Motor neuron (in vitro differentiated cells): Measurements from ENCODE around the gene SNX25. TPM values are rescaled to one million over a fixed set of nuclear protein-coding genes. Genes with fewer than 3 reads are reported as not detected.

Experiments used
- ATAC-seq, 8 experiments: fragments of 200-7000 bp; cut with Tn5 transposase; replicated peaks in 6 of 8; 2 replicates each; pipeline ENCODE4 v1.8.0; 2021; ENCODE audit warnings: mild to moderate bottlenecking in 8 of 8, moderate library complexity in 8 of 8
- H3K27ac ChIP-seq, 2 donors: fragments of 250-450 bp; sonication (Bioruptor Pico); 2 replicates each; pipeline ENCODE4 v1.9.0; 2021; ENCODE audit warnings: antibody characterized with exemption in 2 of 2, mild to moderate bottlenecking in 2 of 2, moderate library complexity in 1 of 2
- H3K4me1 ChIP-seq, 2 donors: fragments of 250-450 bp; sonication (Bioruptor Pico); replicated peaks in 1 of 2; 2 replicates each; pipeline ENCODE4 v1.6.1; 2021; ENCODE audit warnings: antibody characterized with exemption in 2 of 2, mild to moderate bottlenecking in 2 of 2, moderate library complexity in 1 of 2
- H3K4me3 ChIP-seq, 5 donors: fragments of 250-450 bp; sonication (Bioruptor Pico); 2 replicates each; pipeline ENCODE4 v1.9.0; 2021; ENCODE audit warnings: antibody characterized with exemption in 5 of 5, mild to moderate bottlenecking in 5 of 5, moderate library complexity in 4 of 5
- WGBS, 10 experiments: fragments of 450-650 bp; shearing (Covaris generic); methylation state at CpG; one replicate each; pipeline ENCODE4 v1.0.0; 2022; 5-methylcytosine and 5-hydroxymethylcytosine counted together
- in situ Hi-C, 9 experiments: fragments of 400-800 bp; cut with MboI; loops; one replicate each; pipeline ENCODE4 v1.15.0; 2021; ENCODE audit warnings: low sequenced_read_pairs in 9 of 9, low pct_unique_long_range_greater_than_20kb in 2 of 9; ENCODE audit not compliant: unreplicated experiment in 9 of 9
- total RNA-seq, 8 experiments: library from RNA; unstranded; fragments of 300-600 nt; gene quantifications; 2 replicates each; pipeline versions ENCODE4 v1.2.3 to v1.2.4, GENCODE V29; 2022

Gene SNX25
- total RNA-seq, 8 experiments from 2014 or later: 13.1 to 55.4 (median 20.2) TPM

- in situ Hi-C loops: no loop called here
- H3K4me1 ChIP-seq: peaks cover 0 to 5% of the 10 kb centered on the region in 2 donors
- 73 to 100% (median 97%) methylated on average over 2 to 11 of the region's 13 CpGs; no CpG with 5 or more reads in 2 of the 10 experiments for WGBS, 10 experiments
- no peak overlapping the region for H3K4me3 ChIP-seq
- ATAC-seq: no peak
- H3K27ac ChIP-seq: no peak overlapping the region
These were observed 170.2 kb downstream of the SNX25 start for GRCh38 chr4:185379326-185380295.

- WGBS, 10 experiments: 78 to 100% (median 100%) methylated on average over 1 of the region's 1 CpG; no CpG with 5 or more reads in 3 of the 10 experiments
- in situ Hi-C loops: no loop called here
- no peak overlapping the region for H3K27ac ChIP-seq
- no peak for ATAC-seq
- H3K4me1 ChIP-seq: peaks cover 3 to 12% of the 10 kb centered on the region in 2 donors
- no peak overlapping the region for H3K4me3 ChIP-seq
These were observed 170.9 kb downstream of the SNX25 start for GRCh38 chr4:185380320-185380719.

- H3K4me1 ChIP-seq: peaks cover 3 to 18% of the 10 kb centered on the region in 2 donors
- WGBS, 10 experiments: 7 to 100% (median 51%) methylated on average over 1 to 4 of the region's 4 CpGs
- ATAC-seq: peak in 3 of 8 experiments; percentile 72 to 83 (median 73)
- in situ Hi-C loops: no loop called here
- no peak overlapping the region for H3K4me3 ChIP-seq
- no peak overlapping the region for H3K27ac ChIP-seq
These were observed 172.1 kb downstream of the SNX25 start for GRCh38 chr4:185381288-185382196.

DNA sequence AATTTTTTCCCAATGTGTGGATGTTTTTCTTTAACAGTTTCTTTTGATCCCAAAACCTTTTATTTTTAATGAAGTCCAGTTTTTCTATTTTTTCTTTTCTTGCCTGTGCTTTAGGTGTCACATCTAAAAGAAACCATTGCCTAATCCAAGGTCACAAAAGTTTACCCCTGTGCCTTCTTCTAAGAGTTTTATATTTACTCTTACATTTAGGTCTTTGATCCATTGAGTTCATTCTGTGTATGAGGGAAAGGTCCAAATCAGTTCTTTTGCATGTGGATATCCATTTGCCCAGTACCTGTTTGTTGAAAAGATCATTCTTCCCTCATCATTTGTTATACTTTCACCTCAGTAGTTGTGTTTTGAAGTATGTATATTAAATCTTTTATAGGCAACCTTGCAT is 173.4 kb downstream of the SNX25 start:
- ATAC-seq: no peak
- in situ Hi-C loops: no loop called here
- Histone ChIP-seq H3K27ac (no peak overlapping the region), H3K4me3 (no peak overlapping the region), H3K4me1 (peaks cover 3 to 18% of the 10 kb centered on the region in 2 donors)

DNA sequence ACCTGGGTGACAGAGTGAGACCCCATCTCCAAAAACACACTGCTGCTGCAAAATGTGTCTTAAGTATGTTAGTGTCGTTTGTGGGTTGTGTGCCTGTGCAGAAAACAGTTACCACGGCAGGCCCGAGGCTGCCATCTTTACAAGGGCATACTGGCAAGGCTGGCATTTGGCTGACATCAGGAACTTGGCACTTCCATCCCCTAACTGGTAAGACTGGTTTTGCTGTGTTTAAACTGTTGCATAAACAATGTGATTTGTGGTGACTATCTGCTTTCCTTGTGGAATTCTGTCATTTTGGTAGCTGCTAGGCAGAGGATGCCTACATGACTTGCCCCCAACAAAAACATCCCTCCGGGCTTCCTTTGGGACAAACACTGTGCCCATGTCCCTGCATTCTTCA is 174.1 kb downstream of the SNX25 start:
- no peak overlapping the region for H3K4me3 ChIP-seq
- in situ Hi-C loops: no loop called here
- WGBS, 10 experiments: 100% methylated on average over 1 to 3 of the region's 4 CpGs; no CpG with 5 or more reads in 6 of the 10 experiments
- no peak overlapping the region for H3K27ac ChIP-seq
- peaks cover 3 to 18% of the 10 kb centered on the region in 2 donors for H3K4me1 ChIP-seq
- ATAC-seq: no peak

DNA sequence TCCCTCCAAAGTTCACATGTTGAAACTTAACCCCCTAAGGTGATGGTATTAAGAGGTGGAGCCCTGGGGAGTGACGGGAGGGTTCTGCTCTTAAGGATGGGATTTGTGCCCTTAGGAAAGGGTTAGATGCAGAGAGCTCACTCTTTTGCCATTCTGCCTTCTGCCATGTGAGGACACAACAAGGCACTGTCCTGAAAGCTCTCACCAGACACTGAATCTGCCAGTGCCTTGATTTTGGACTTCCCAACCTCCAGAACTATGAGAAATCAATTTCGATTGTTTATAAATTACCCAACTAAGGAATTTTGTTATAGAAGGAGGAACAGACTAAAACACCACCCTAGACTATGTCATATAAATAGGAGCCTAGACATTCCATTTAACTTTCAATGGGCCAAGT is 174.7 kb downstream of the SNX25 start:
- H3K4me1 ChIP-seq: peaks cover 3 to 18% of the 10 kb centered on the region in 2 donors
- ATAC-seq: no peak
- in situ Hi-C loops: no loop called here
- no peak overlapping the region for H3K27ac ChIP-seq
- no peak overlapping the region for H3K4me3 ChIP-seq
- WGBS, 10 experiments: 86 to 100% (median 100%) methylated on average over 1 to 2 of the region's 2 CpGs; no CpG with 5 or more reads in 5 of the 10 experiments

DNA sequence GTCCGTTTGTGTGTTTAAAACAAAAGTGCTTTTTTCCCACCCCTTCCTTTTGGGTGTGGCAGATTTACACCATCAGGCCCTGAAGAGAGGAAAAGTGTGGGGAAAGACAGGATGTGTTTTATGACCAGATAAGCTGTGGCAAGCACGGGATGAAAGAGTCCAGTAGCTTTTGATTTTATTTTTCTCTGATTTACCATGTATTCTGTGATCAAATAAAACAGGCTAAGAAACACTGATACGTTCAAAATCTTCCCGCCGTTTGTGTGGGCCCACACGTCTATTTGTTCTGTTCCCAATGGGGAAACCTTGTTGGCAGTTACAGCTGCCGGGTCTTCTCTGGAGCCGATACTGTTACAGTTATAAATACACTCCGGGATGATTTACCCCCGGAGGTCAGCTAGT is 175.5 kb downstream of the SNX25 start:
- in situ Hi-C loops: no loop called here
- Histone ChIP-seq H3K4me3 (no peak overlapping the region), H3K4me1 (peaks cover 3 to 18% of the 10 kb centered on the region in 2 donors), H3K27ac (no peak overlapping the region)
- peak in 6 of 8 experiments; percentile 14 to 76 (median 58) for ATAC-seq
- 21 to 66% (median 45%) methylated on average over 4 to 8 of the region's 10 CpGs; no CpG with 5 or more reads in 4 of the 10 experiments for WGBS, 10 experiments

DNA sequence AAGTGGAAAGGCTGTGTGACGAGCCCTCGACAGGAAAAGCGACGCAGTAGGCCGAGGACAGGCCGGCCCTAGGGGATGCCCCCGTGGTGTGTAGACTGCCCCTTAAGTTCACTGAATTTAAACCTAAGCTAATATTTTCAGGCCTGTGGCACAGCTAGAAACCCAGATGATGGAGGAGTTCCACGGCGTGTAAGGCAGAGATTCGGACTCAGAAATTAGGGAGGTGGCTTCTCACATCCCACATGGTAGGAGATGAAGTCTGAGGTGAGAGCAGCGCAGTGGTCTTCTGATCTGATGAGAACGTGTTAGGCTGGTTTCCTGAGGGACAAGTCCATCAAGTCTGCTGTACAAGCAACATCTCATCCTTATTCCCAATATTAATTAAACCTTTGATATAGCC is 178.6 kb downstream of the SNX25 start:
- WGBS, 10 experiments: 83 to 100% (median 96%) methylated on average over 1 to 3 of the region's 12 CpGs; no CpG with 5 or more reads in 2 of the 10 experiments

GRCh38 chr4:185390941-185391340 is 181.5 kb downstream of the SNX25 start:
- H3K27ac ChIP-seq: no peak overlapping the region
- peaks cover 5 to 7% of the 10 kb centered on the region in 2 donors for H3K4me1 ChIP-seq
- no peak overlapping the region for H3K4me3 ChIP-seq
- 58 to 100% (median 95%) methylated on average over 1 to 6 of the region's 6 CpGs; no CpG with 5 or more reads in 1 of the 10 experiments for WGBS, 10 experiments
- in situ Hi-C loops: no loop called here
- ATAC-seq: no peak

More for the DNA sequence above, 178.6 kb downstream of the SNX25 start:
- ATAC-seq: no peak
- Histone ChIP-seq H3K4me1 (peaks cover 3 to 18% of the 10 kb centered on the region in 2 donors), H3K4me3 (no peak overlapping the region), H3K27ac (no peak overlapping the region)
- in situ Hi-C loops: no loop called here

- in situ Hi-C loops: no loop called here
- H3K4me1 ChIP-seq: peaks cover 5 to 7% of the 10 kb centered on the region in 2 donors
- no peak overlapping the region for H3K4me3 ChIP-seq
- WGBS, 10 experiments: 33 to 100% (median 100%) methylated on average over 1 of the region's 1 CpG; no CpG with 5 or more reads in 3 of the 10 experiments
- H3K27ac ChIP-seq: no peak overlapping the region
- no peak for ATAC-seq
These were observed 182.8 kb downstream of the SNX25 start for GRCh38 chr4:185392156-185392555.

DNA sequence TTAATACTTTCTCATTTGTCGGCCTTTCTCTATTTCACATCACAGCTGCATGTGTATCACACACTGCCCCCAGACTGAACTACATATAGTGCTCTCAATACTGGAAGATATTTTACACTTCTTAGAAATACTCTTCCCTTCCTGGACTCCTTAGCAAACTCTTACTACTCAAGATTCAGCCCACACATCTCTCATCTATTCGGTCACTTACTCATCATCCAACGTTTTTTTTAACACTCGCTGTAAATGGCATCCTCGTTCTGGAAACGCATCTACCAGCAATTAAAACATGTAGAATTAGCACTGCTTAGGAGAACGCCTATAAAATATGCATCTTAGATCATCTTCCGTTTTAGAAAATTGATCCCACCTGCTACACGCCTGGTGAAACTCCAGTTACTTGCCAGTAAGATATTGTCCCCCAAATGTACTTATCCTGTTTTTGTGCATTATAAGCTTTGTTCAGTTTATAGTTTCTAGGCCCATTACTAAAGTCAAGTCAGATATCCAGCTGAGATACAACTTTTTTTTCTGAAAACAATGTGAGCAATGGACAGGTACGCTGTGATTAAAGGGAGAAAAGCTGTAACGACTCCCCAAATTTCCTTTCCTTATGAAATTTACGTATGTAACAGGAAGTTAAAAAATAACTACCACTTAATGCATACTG is 185.3 kb downstream of the SNX25 start:
- ATAC-seq: no peak
- in situ Hi-C loops: no loop called here
- peaks cover 12 to 20% of the 10 kb centered on the region in 2 donors for H3K4me1 ChIP-seq
- H3K27ac ChIP-seq: no peak overlapping the region
- H3K4me3 ChIP-seq: peak overlapping the region; percentile 46 to 62 (median 56)
- WGBS, 10 experiments: 19 to 96% (median 80%) methylated on average over 1 to 12 of the region's 12 CpGs; no CpG with 5 or more reads in 1 of the 10 experiments

GRCh38 chr4:185395238-185395955 is 186.0 kb downstream of the SNX25 start, which contains the start of gene LRP2BP:
LRP2BP (minus strand) TSS chr4:185395924; CDS start chr4:185378186, 17,738 bp downstream.
- Histone ChIP-seq H3K4me1 (peaks cover 12 to 21% of the 10 kb centered on the region in 2 donors), H3K27ac (peak within 1 kb of the TSS; percentile 97 to 98), H3K4me3 (peak within 1 kb of the TSS; percentile 46 to 62 (median 56))
- no peak for ATAC-seq
- WGBS, 10 experiments: 0 to 76% (median 19%) methylated on average over 1 to 11 of the region's 12 CpGs
- in situ Hi-C loops: no loop called here
